ENCODE results near the gene TLR8.

GRCh38 chrX:12961196-12961718 lies 54.8 kb downstream of the TLR8 start:
- TF ChIP-seq POLR2A (IDR thresholded peaks at IDR 0.05; ENCODE audit: low read depth, low read length) (no peak), TAF1 (IDR thresholded peaks at IDR 0.05; ENCODE audit: borderline replicate concordance, low read depth, low read length) (no peak)

Data from GM12892 (cell line).